HEK293 (cell line): ENCODE measurements around the gene SGIP1.

ENCODE experiments used
- PRDM2 ChIP-seq: fragments of 450-650 bp; formaldehyde crosslinking; IDR thresholded peaks from 2 replicates; pipeline ENCODE4 v1.5.1; 2016; ENCODE audit warnings: missing biosample characterization, missing genetic modification characterization, borderline replicate concordance
- ZNF214 ChIP-seq: fragments of 450-650 bp; formaldehyde crosslinking; IDR thresholded peaks from 2 replicates; pipeline ENCODE4 v1.5.1; 2017; ENCODE audit warnings: missing biosample characterization, mild to moderate bottlenecking, missing genetic modification characterization, borderline replicate concordance
- ZNF449 ChIP-seq: fragments of 450-650 bp; formaldehyde crosslinking; IDR thresholded peaks from 2 replicates; pipeline ENCODE4 v1.5.1; 2017; ENCODE audit warnings: missing biosample characterization, mild to moderate bottlenecking, missing genetic modification characterization, moderate library complexity
- ZNF544 ChIP-seq: fragments of 450-650 bp; formaldehyde crosslinking; IDR thresholded peaks from 2 replicates; pipeline ENCODE4 v1.5.0; 2017; ENCODE audit warnings: missing biosample characterization, missing genetic modification characterization
- TF ChIP-seq, protein P1 (sequence below): fragments of 450-650 bp; formaldehyde crosslinking; IDR thresholded peaks from 2 replicates; pipeline ENCODE4 v1.5.1; 2016; ENCODE audit warnings: missing biosample characterization, missing genetic modification characterization
- TF ChIP-seq, protein P2 (sequence below): fragments of 450-650 bp; formaldehyde crosslinking; IDR thresholded peaks from 2 replicates; pipeline ENCODE4 v1.5.1; 2016; ENCODE audit warnings: missing biosample characterization, missing genetic modification characterization

GRCh38 chr1:66523562-66523961, 10.4 kb upstream of the SGIP1 start:
- TF ChIP-seq, protein P1, sequence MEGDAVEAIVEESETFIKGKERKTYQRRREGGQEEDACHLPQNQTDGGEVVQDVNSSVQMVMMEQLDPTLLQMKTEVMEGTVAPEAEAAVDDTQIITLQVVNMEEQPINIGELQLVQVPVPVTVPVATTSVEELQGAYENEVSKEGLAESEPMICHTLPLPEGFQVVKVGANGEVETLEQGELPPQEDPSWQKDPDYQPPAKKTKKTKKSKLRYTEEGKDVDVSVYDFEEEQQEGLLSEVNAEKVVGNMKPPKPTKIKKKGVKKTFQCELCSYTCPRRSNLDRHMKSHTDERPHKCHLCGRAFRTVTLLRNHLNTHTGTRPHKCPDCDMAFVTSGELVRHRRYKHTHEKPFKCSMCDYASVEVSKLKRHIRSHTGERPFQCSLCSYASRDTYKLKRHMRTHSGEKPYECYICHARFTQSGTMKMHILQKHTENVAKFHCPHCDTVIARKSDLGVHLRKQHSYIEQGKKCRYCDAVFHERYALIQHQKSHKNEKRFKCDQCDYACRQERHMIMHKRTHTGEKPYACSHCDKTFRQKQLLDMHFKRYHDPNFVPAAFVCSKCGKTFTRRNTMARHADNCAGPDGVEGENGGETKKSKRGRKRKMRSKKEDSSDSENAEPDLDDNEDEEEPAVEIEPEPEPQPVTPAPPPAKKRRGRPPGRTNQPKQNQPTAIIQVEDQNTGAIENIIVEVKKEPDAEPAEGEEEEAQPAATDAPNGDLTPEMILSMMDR, result no peak
- TF ChIP-seq ZNF214 (no peak), PRDM2 (no peak), ZNF449 (no peak), ZNF544 (tag by site-specific recombination) (no peak)
- TF ChIP-seq, protein P2, sequence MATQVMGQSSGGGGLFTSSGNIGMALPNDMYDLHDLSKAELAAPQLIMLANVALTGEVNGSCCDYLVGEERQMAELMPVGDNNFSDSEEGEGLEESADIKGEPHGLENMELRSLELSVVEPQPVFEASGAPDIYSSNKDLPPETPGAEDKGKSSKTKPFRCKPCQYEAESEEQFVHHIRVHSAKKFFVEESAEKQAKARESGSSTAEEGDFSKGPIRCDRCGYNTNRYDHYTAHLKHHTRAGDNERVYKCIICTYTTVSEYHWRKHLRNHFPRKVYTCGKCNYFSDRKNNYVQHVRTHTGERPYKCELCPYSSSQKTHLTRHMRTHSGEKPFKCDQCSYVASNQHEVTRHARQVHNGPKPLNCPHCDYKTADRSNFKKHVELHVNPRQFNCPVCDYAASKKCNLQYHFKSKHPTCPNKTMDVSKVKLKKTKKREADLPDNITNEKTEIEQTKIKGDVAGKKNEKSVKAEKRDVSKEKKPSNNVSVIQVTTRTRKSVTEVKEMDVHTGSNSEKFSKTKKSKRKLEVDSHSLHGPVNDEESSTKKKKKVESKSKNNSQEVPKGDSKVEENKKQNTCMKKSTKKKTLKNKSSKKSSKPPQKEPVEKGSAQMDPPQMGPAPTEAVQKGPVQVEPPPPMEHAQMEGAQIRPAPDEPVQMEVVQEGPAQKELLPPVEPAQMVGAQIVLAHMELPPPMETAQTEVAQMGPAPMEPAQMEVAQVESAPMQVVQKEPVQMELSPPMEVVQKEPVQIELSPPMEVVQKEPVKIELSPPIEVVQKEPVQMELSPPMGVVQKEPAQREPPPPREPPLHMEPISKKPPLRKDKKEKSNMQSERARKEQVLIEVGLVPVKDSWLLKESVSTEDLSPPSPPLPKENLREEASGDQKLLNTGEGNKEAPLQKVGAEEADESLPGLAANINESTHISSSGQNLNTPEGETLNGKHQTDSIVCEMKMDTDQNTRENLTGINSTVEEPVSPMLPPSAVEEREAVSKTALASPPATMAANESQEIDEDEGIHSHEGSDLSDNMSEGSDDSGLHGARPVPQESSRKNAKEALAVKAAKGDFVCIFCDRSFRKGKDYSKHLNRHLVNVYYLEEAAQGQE, result no peak
